GM19395 (cell line): ENCODE measurements around the gene CYP2E1.
"Not testable (repeated sequence)": the region's sequence is repeated elsewhere in the genome, so short reads cannot be mapped to it uniquely, and the experiment has no call there.

Experiments
- ATAC-seq: cut with Tn5 transposase; IDR thresholded peaks from one replicate; pipeline ENCODE4 v1.9.1; 2021; ENCODE audit warnings: mild to moderate bottlenecking, moderate library complexity; ENCODE audit not compliant: unreplicated experiment

CYP2E1 gene

GRCh38 chr10:133568831-133569527 lies 41.8 kb downstream of the CYP2E1 start:
- ATAC-seq: not testable (repeated sequence)

GRCh38 chr10:133569801-133570200 lies 42.6 kb downstream of the CYP2E1 start:
- ATAC-seq: not testable (repeated sequence)

- ATAC-seq: not testable (repeated sequence)
Measured at GRCh38 chr10:133572055-133572454, 44.9 kb downstream of the CYP2E1 start.

GRCh38 chr10:133573460-133573859 lies 46.3 kb downstream of the CYP2E1 start:
- ATAC-seq: not testable (repeated sequence)

- not testable (repeated sequence) for ATAC-seq
Measured at GRCh38 chr10:133577037-133577436, 49.9 kb downstream of the CYP2E1 start.
